AG04449 (cell line): ENCODE results near the gene FCER1G.

ENCODE experiments used
- CTCF ChIA-PET: fragments of 350-600 bp; formaldehyde crosslinking; extraction: SDS; loops from one replicate; lab custom pipeline; 2021; ENCODE audit warnings: antibody characterized with exemption; lab: Yijun Ruan, JAX
- POLR2A ChIA-PET: fragments of 400-600, 350-600 bp; formaldehyde crosslinking; extraction: SDS; loops from one replicate; lab custom pipeline; 2020; ENCODE audit warnings: antibody characterized with exemption, inconsistent platforms; lab: Yijun Ruan, JAX
- DNase-seq: peaks from one replicate; pipeline ENCODE4 v3.0.0-alpha.2; 2010; ENCODE audit warnings: low read depth, low spot score
- H3K4me3 ChIP-seq: 2 replicates; pipeline ENCODE4 v1.5.1; 2011; ENCODE audit warnings: low read depth, mild to moderate bottlenecking, control low read depth, low read length
- TF ChIP-seq, protein P1 (sequence below): IDR thresholded peaks from one replicate; pipeline ENCODE4 v1.5.1; 2011; ENCODE audit warnings: mild to moderate bottlenecking, moderate library complexity, low read length, control low read depth, inconsistent platforms; ENCODE audit not compliant: insufficient read depth; ENCODE audit errors: missing control alignments

FCER1G gene

DNA sequence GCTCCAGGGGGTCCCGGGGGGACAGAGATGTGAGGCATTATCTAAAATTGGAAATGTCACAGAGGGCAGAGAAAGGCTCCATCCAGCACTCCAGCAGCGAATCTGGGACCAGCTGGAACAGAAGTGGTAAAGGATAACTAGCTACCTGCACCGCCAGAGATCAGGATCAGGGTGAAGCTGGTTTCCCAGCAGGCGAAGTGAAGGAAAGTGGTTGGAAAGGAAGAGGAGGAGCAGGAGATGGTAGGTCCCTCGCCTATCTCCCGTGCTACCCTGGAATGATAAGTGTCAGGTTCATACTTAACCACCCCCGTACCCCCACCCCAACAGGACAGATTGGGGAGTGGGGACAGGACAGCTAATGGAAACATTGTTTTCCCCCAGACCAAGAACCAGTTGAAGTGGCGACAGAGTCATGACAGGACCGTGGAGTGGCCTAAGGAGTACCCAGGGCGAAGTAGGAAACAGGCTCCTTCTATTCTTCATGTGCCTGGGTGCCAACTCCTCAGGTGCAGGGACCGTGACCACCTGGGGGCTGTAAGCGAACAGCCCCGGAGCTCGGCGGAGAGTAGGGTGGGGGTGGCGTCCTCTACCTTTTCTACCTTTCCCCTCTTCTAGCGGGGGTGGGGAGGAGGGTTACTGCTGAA, 38.5 kb upstream of the FCER1G start:
- H3K4me3 ChIP-seq = peak overlapping the region; percentile 99
- no peak for DNase-seq
- ChIA-PET CTCF (interaction anchor here (1.0 to 3.4 kb wide), 5 partner anchors 10 to 205 kb away, joined by 3 to 25 read pairs (median 4); partner anchors contain the start of genes NDUFS2 and PPOX), POLR2A (interaction anchor here (2.0 kb wide), 1 partner anchor 10 kb away, joined by 10 read pairs; the partner anchor contains the start of gene PPOX)
- TF ChIP-seq, protein P1, sequence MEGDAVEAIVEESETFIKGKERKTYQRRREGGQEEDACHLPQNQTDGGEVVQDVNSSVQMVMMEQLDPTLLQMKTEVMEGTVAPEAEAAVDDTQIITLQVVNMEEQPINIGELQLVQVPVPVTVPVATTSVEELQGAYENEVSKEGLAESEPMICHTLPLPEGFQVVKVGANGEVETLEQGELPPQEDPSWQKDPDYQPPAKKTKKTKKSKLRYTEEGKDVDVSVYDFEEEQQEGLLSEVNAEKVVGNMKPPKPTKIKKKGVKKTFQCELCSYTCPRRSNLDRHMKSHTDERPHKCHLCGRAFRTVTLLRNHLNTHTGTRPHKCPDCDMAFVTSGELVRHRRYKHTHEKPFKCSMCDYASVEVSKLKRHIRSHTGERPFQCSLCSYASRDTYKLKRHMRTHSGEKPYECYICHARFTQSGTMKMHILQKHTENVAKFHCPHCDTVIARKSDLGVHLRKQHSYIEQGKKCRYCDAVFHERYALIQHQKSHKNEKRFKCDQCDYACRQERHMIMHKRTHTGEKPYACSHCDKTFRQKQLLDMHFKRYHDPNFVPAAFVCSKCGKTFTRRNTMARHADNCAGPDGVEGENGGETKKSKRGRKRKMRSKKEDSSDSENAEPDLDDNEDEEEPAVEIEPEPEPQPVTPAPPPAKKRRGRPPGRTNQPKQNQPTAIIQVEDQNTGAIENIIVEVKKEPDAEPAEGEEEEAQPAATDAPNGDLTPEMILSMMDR = no peak

GRCh38 chr1:161177112-161177935, 37.8 kb upstream of the FCER1G start, which contains the start of gene B4GALT3:
Gene B4GALT3 (minus strand): TSS chr1:161177507. CDS start chr1:161176060, 1,447 bp downstream.
- peak within 1 kb of the TSS; percentile 99 for H3K4me3 ChIP-seq
- ChIA-PET POLR2A (interaction anchor here (2.0 kb wide), 1 partner anchor 11 kb away, joined by 10 read pairs; the partner anchor contains the start of gene PPOX), CTCF (interaction anchor here (1.0 to 3.4 kb wide), 5 partner anchors 11 to 204 kb away, joined by 3 to 25 read pairs (median 3); partner anchors contain the start of genes NDUFS2 and PPOX)
- DNase-seq = no peak
- TF ChIP-seq, protein P1 = no peak

- DNase-seq = no peak
- ChIA-PET POLR2A (no interaction called here), CTCF (interaction anchor here (1.1 to 3.4 kb wide), 4 partner anchors 12 to 24 kb away, joined by 3 to 25 read pairs (median 13); partner anchors contain the start of genes NDUFS2 and PPOX)
- H3K4me3 ChIP-seq = no peak overlapping the region
- TF ChIP-seq, protein P1 = no peak
Measured at GRCh38 chr1:161177936-161178244, 37.2 kb upstream of the FCER1G start.

DNA sequence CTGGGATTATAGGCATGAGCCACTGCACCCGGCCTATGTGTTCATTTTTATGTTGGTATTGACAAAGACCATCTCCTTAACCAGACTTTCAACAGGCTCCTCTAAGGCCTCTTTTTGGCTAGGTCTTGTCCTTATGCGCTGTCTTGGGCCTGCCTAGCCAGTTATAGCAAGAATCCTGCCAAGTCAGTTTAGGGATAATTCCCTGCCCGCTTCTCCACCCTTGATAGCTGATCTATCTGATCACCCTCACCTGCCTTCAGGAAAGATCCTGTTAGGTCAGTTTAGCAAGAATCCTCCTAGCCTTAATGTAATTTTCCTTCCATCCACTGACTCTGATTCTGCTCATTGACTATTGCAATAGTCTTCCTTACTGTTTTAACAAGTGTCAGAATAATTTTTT, 35.4 kb upstream of the FCER1G start:
- POLR2A ChIA-PET = no interaction called here
- CTCF ChIA-PET = interaction anchor here (1.9 to 5.4 kb wide), 5 partner anchors 10 to 203 kb away, joined by 12 to 67 read pairs (median 24); partner anchors contain the start of gene TOMM40L
- TF ChIP-seq, protein P1 = no peak
- H3K4me3 ChIP-seq = no peak overlapping the region
- no peak for DNase-seq

GRCh38 chr1:161180639-161181038, 34.5 kb upstream of the FCER1G start:
- H3K4me3 ChIP-seq = no peak overlapping the region
- no peak for DNase-seq
- TF ChIP-seq, protein P1 = peak; percentile 11
- ChIA-PET POLR2A (no interaction called here), CTCF (interaction anchor here (1.1 to 5.4 kb wide), 6 partner anchors 11 to 202 kb away, joined by 4 to 67 read pairs (median 19); partner anchors contain the start of genes NDUFS2 and TOMM40L)
